CD4-positive, CD25-positive, alpha-beta regulatory T cell (primary cell): ENCODE data around the gene SLC38A1. TPM values are rescaled to one million over a fixed set of nuclear protein-coding genes. Genes with fewer than 3 reads are reported as not detected.

Experiments used
- ATAC-seq, 2 donors: fragments of 150-1000 bp; cut with Tn5 transposase; one replicate each; pipeline ENCODE4 v1.10.0; 2021; ENCODE audit warnings: low read depth in 2 of 2, moderate number of reproducible peaks in 2 of 2, moderate library complexity in 1 of 2
- DNase-seq, 3 donors: peaks; one replicate each; pipeline versions ENCODE4 v3.0.0 to v3.0.0-alpha.2; 2012 to 2022; ENCODE audit warnings: mixed read lengths in 1 of 3
- H3K27ac ChIP-seq: one replicate; pipeline ENCODE4 v1.7.0; 2013; ENCODE audit warnings: mild to moderate bottlenecking, low read length; ENCODE audit not compliant: insufficient read depth, poor library complexity, severe bottlenecking
- H3K27me3 ChIP-seq: one replicate; pipeline ENCODE4 v1.7.0; 2013; ENCODE audit warnings: low read length; ENCODE audit not compliant: control insufficient read depth, insufficient read depth
- H3K36me3 ChIP-seq: one replicate; pipeline ENCODE4 v1.7.0; 2013; ENCODE audit warnings: mild to moderate bottlenecking, low read length, moderate library complexity; ENCODE audit not compliant: control insufficient read depth, insufficient read depth
- H3K4me1 ChIP-seq: 2 replicates; pipeline ENCODE4 v1.7.0; 2013; ENCODE audit warnings: mild to moderate bottlenecking, low read length; ENCODE audit not compliant: insufficient read depth, control insufficient read depth, poor library complexity, severe bottlenecking
- H3K4me3 ChIP-seq: one replicate; pipeline ENCODE4 v1.7.0; 2013; ENCODE audit warnings: low read depth, mild to moderate bottlenecking, low read length, moderate library complexity
- H3K9me3 ChIP-seq, 2 experiments: 1 replicate in 1 of 2; 2 replicates in 1 of 2; pipeline ENCODE4 v1.7.0; 2013; ENCODE audit warnings: low read length in 2 of 2, mild to moderate bottlenecking in 1 of 2, moderate library complexity in 1 of 2; ENCODE audit not compliant: control insufficient read depth in 2 of 2
- H3K27ac Mint-ChIP-seq, 3 donors: one replicate each; pipeline ENCODE4 v1.8.0; 2020 to 2022; ENCODE audit warnings: mild to moderate bottlenecking in 3 of 3, mixed read lengths in 3 of 3, moderate library complexity in 2 of 3
- H3K27me3 Mint-ChIP-seq: one replicate; pipeline ENCODE4 v1.8.0; 2022; ENCODE audit warnings: mild to moderate bottlenecking, mixed read lengths
- H3K36me3 Mint-ChIP-seq: one replicate; pipeline ENCODE4 v1.8.0; 2020; ENCODE audit warnings: mixed read lengths
- H3K4me1 Mint-ChIP-seq, 4 donors: one replicate each; pipeline ENCODE4 v1.8.0; 2020 to 2022; ENCODE audit warnings: mixed read lengths in 4 of 4, mild to moderate bottlenecking in 1 of 4
- H3K4me3 Mint-ChIP-seq, 4 donors: one replicate each; pipeline ENCODE4 v1.8.0; 2020 to 2022; ENCODE audit warnings: mild to moderate bottlenecking in 4 of 4, mixed read lengths in 4 of 4, moderate library complexity in 3 of 4
- H3K9me3 Mint-ChIP-seq, 7 donors: one replicate each; pipeline ENCODE4 v1.8.0; 2020 to 2022; ENCODE audit warnings: mixed read lengths in 7 of 7, mild to moderate bottlenecking in 3 of 7, moderate library complexity in 2 of 7
- polyA plus RNA-seq, 4 donors: library from polyadenylated mRNA; unstranded; fragments of 300-500 nt; fragmentation: Illumina TruSeq; gene quantifications; one replicate each; pipeline ENCODE4 v1.2.3, GENCODE V29; 2021
- total RNA-seq: library from RNA; stranded (reverse); gene quantifications from one replicate; pipeline ENCODE4 v1.2.3, GENCODE V29; 2022

SLC38A1 gene
- total and polyA plus RNA-seq, 5 donors from 2014 or later: 257 to 342 (median 276) TPM

- Mint-ChIP-seq H3K9me3 (no peaks in the 10 kb centered on the region), H3K4me1 (peaks cover 49 to 97% (median 89%) of the 10 kb centered on the region in 4 donors)
- H3K27ac ChIP-seq: peak overlapping the region; percentile 95
These were observed 57.9 kb downstream of the SLC38A1 start for GRCh38 chr12:46210873-46211439.

GRCh38 chr12:46209914-46210872 lies 58.6 kb downstream of the SLC38A1 start:
- Histone ChIP-seq H3K9me3 (no peaks in the 10 kb centered on the region), H3K27me3 (no peaks in the 10 kb centered on the region), H3K27ac (peak overlapping the region; percentile 95), H3K4me1 (peaks cover 74% of the 10 kb centered on the region), H3K4me3 (peak overlapping the region; percentile 61), H3K36me3 (peaks cover 49% of the 10 kb centered on the region)
- Mint-ChIP-seq H3K4me1 (peaks cover 43 to 93% (median 84%) of the 10 kb centered on the region in 4 donors), H3K9me3 (no peaks in the 10 kb centered on the region), H3K27me3 (no peaks in the 10 kb centered on the region), H3K27ac (peak overlapping the region; percentile 96 to 99 (median 98)), H3K4me3 (peak overlapping the region; percentile 57 to 82 (median 70)), H3K36me3 (peaks cover 42% of the 10 kb centered on the region)
- ATAC-seq (peak; percentile 69 to 71), DNase-seq (peak; percentile 49 to 74 (median 67))

More at GRCh38 chr12:46210873-46211439, 57.9 kb downstream of the SLC38A1 start:
- ATAC-seq (no peak), DNase-seq (peak in 1 of 3 donors; percentile 51)
- H3K4me1 ChIP-seq: peaks cover 81% of the 10 kb centered on the region
- H3K36me3 Mint-ChIP-seq: peaks cover 38% of the 10 kb centered on the region
- no peaks in the 10 kb centered on the region for H3K27me3 Mint-ChIP-seq
- H3K27ac Mint-ChIP-seq: peak overlapping the region; percentile 96 to 99 (median 98)
- no peaks in the 10 kb centered on the region for H3K27me3 ChIP-seq
- peak overlapping the region; percentile 61 for H3K4me3 ChIP-seq
- peak overlapping the region; percentile 57 to 82 (median 70) for H3K4me3 Mint-ChIP-seq
- H3K9me3 ChIP-seq: no peaks in the 10 kb centered on the region
- H3K36me3 ChIP-seq: peaks cover 42% of the 10 kb centered on the region

DNA sequence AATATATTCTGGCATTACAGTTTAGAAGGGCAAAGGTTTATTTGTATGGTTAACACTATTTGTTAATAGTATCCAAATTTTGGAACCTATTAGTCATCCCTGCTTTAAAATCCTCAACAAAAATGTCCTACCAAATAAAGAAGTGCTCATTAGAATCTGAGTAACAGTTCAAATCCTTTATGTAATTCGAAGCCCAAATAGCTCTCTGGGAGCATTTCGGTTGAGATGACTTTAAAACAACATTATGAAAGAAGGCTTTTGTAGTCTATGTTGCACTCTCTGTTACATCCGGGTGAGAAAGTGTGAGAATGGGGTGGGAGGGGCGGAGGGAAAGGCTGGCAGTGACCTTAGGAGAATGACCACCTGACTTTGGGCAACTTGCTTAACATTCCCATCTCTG lies 59.7 kb downstream of the SLC38A1 start:
- peak overlapping the region in 3 of 4 donors; percentile 41 to 63 (median 57) for H3K4me3 Mint-ChIP-seq
- Histone ChIP-seq H3K27me3 (no peaks in the 10 kb centered on the region), H3K9me3 (no peaks in the 10 kb centered on the region), H3K4me3 (peak overlapping the region; percentile 60), H3K27ac (peak overlapping the region; percentile 95), H3K36me3 (peaks cover 60% of the 10 kb centered on the region), H3K4me1 (peaks cover 63% of the 10 kb centered on the region)
- ATAC-seq (no peak), DNase-seq (peak in 1 of 3 donors; percentile 33)
- peaks cover 51% of the 10 kb centered on the region for H3K36me3 Mint-ChIP-seq
- no peaks in the 10 kb centered on the region for H3K27me3 Mint-ChIP-seq
- peaks cover 35 to 90% (median 76%) of the 10 kb centered on the region in 4 donors for H3K4me1 Mint-ChIP-seq
- peak overlapping the region; percentile 96 to 99 (median 98) for H3K27ac Mint-ChIP-seq
- H3K9me3 Mint-ChIP-seq: no peaks in the 10 kb centered on the region

DNA sequence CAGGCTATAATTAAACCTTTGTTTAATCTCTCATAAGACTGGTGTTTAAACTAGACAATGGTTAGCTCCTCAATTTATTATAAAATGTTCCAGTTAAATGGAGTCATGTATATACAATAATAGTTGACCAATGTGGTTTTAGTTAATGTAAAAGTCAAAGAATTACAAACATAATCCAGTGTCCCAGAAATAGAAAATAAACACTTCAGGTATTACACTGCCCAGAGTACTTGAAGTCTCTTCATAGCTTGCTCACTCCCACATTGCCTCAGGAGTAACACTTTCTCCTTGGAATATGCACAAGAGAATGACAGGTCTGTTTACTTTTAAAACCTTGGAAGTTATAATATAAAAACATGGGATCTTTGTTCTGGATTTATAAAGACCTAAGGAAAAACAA lies 60.5 kb downstream of the SLC38A1 start:
- Histone ChIP-seq H3K27ac (peak overlapping the region; percentile 50), H3K4me1 (peaks cover 55% of the 10 kb centered on the region), H3K36me3 (peaks cover 66% of the 10 kb centered on the region)

DNA sequence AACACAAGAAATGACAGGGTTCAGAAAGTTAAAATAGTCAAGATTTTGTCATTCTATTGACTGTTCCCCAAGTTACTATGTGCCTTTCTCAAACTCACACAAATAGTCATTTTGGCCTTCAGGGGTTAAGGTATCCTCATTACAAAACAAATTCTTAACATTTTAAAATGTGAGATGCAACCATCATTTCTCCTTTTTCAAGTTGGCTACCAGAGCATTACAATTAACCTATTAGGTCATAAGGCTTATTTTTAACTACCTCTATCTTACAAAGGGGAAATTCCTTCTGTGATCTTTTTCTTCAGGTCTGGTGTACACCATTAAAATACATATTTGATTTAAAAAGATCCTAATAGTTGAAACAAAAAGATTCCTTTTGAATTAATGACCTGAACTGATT lies 61.2 kb downstream of the SLC38A1 start:
- Histone ChIP-seq H3K4me1 (peaks cover 48% of the 10 kb centered on the region), H3K27ac (peak overlapping the region; percentile 34), H3K36me3 (peaks cover 67% of the 10 kb centered on the region), H3K27me3 (no peaks in the 10 kb centered on the region), H3K9me3 (no peaks in the 10 kb centered on the region), H3K4me3 (no peak overlapping the region)
- DNase-seq: no peak
- Mint-ChIP-seq H3K27ac (peak overlapping the region; percentile 60 to 88 (median 67)), H3K9me3 (no peaks in the 10 kb centered on the region), H3K27me3 (no peaks in the 10 kb centered on the region), H3K36me3 (peaks cover 53% of the 10 kb centered on the region), H3K4me3 (peak overlapping the region in 2 of 4 donors; percentile 15 to 16), H3K4me1 (peaks cover 31 to 75% (median 67%) of the 10 kb centered on the region in 4 donors)
- ATAC-seq: no peak

More for the DNA sequence above, 60.5 kb downstream of the SLC38A1 start:
- no peaks in the 10 kb centered on the region for H3K27me3 ChIP-seq
- no peaks in the 10 kb centered on the region for H3K9me3 Mint-ChIP-seq
- peaks cover 34 to 82% (median 72%) of the 10 kb centered on the region in 4 donors for H3K4me1 Mint-ChIP-seq
- no peaks in the 10 kb centered on the region for H3K9me3 ChIP-seq
- no peak overlapping the region for H3K4me3 ChIP-seq
- H3K4me3 Mint-ChIP-seq: peak overlapping the region in 1 of 4 donors; percentile 8
- H3K36me3 Mint-ChIP-seq: peaks cover 54% of the 10 kb centered on the region
- DNase-seq: no peak
- ATAC-seq: no peak
- H3K27me3 Mint-ChIP-seq: no peaks in the 10 kb centered on the region
- peak overlapping the region; percentile 60 to 99 (median 88) for H3K27ac Mint-ChIP-seq

DNA sequence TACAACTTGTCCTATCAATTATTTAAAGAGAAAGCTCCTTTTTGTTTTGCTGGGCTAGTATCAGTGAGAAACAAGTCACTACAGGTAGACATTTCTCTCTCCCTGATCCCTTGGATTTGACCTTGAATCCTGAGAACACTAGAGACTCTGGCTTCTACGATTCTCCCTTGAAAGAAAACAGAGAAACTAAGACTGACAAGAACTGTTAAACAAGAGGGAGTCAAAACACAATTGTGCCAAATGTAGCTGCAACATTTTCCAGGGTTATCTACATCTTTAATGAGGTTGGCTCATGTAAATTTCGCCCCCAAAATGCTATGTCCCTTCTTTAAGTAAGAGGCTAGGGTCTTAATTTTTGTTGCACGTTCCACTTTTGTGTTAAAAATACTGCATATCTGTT lies 62.4 kb downstream of the SLC38A1 start:
- no peak for ATAC-seq
- H3K4me3 ChIP-seq: no peak overlapping the region
- Mint-ChIP-seq H3K9me3 (no peaks in the 10 kb centered on the region), H3K4me3 (peak overlapping the region in 1 of 4 donors; percentile 24), H3K36me3 (peaks cover 55% of the 10 kb centered on the region), H3K27me3 (no peaks in the 10 kb centered on the region), H3K27ac (peak overlapping the region in 2 of 3 donors; percentile 49 to 50), H3K4me1 (peaks cover 26 to 66% (median 61%) of the 10 kb centered on the region in 4 donors)
- no peaks in the 10 kb centered on the region for H3K27me3 ChIP-seq
- peak overlapping the region; percentile 45 for H3K27ac ChIP-seq
- no peak for DNase-seq
- H3K4me1 ChIP-seq: peaks cover 36% of the 10 kb centered on the region
- no peaks in the 10 kb centered on the region for H3K9me3 ChIP-seq
- H3K36me3 ChIP-seq: peaks cover 67% of the 10 kb centered on the region

DNA sequence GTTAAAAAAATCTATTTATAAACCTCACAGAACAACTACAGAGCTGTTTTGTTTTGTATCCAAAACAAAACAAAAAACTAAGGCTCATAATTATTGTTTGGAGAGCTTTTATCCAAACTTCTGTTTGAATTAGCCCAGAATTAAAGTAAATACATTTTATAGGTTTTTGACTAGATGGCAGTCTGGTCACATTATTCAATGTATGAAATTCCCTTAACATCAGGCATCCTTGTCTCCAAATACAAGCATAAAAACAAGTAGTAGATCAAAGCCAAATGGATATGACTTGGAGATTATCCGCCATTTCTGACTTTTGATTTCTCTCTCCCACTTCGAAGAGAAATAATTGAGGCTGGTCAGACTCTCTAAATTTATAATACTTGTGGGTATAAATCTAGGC lies 63.5 kb downstream of the SLC38A1 start:
- H3K36me3 ChIP-seq: peaks cover 78% of the 10 kb centered on the region
- H3K27me3 Mint-ChIP-seq: no peaks in the 10 kb centered on the region
- H3K27me3 ChIP-seq: no peaks in the 10 kb centered on the region
- H3K9me3 Mint-ChIP-seq: no peaks in the 10 kb centered on the region
- peak overlapping the region; percentile 26 for H3K27ac ChIP-seq
- no peak overlapping the region for H3K4me3 ChIP-seq
- no peaks in the 10 kb centered on the region for H3K9me3 ChIP-seq
- DNase-seq: no peak
- peaks cover 17 to 54% (median 51%) of the 10 kb centered on the region in 4 donors for H3K4me1 Mint-ChIP-seq
- peaks cover 60% of the 10 kb centered on the region for H3K36me3 Mint-ChIP-seq
- no peak for ATAC-seq
- peak overlapping the region in 2 of 3 donors; percentile 52 for H3K27ac Mint-ChIP-seq
- no peak overlapping the region for H3K4me3 Mint-ChIP-seq
- H3K4me1 ChIP-seq: peaks cover 25% of the 10 kb centered on the region
